Mammary epithelial cell (primary cell): ENCODE measurements around the gene JADE3.

Source experiments
- EZH2 ChIP-seq: IDR thresholded peaks from 2 replicates; pipeline ENCODE4 v1.6.1; 2012; ENCODE audit warnings: low read length, inconsistent platforms, borderline replicate concordance
- TF ChIP-seq, protein P1 (sequence below), 2 donors: IDR thresholded peaks in 1 of 2; conservative IDR thresholded peaks in 1 of 2; 2 replicates each; pipeline ENCODE4 v1.5.1; 2011 to 2012; ENCODE audit warnings: inconsistent platforms in 2 of 2, low read length in 2 of 2, mild to moderate bottlenecking in 2 of 2, control low read depth in 1 of 2, low read depth in 1 of 2; ENCODE audit not compliant: insufficient read depth in 1 of 2; ENCODE audit errors: extremely low read depth in 1 of 2

DNA sequence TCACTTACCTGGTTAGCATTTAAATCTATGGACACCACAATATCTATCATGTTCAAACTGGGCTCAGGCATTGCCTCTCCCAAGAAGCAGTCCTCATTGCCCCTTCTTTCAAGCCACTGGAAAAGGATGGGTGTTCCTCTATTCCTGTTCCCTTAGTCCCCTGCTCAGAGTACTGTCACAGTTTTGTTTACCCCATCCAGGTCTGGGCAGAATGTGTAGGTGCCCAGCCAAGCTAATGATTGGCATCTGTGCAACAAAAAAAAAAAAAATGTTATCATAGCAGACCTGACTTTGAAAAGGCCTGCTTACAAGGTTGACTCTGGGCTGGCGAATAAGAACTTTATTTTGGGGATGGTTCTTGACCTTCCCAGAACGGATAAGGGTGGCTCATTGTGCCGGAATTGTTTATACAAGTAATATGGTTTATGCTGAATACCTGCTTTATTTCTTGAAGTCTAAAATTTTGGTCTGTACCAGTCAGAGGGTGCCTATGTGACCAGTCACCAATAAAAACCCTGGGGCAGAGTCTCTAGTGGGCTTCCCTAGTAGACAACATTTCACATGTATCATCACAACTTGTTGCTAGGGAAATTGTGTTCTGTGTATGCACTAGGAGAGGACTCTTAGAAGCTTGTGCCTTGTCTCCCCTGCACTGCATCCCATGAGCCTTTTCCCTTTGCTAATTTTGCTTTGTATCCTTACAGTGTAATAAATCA, 47.9 kb downstream of the JADE3 start:
- TF ChIP-seq, protein P1, sequence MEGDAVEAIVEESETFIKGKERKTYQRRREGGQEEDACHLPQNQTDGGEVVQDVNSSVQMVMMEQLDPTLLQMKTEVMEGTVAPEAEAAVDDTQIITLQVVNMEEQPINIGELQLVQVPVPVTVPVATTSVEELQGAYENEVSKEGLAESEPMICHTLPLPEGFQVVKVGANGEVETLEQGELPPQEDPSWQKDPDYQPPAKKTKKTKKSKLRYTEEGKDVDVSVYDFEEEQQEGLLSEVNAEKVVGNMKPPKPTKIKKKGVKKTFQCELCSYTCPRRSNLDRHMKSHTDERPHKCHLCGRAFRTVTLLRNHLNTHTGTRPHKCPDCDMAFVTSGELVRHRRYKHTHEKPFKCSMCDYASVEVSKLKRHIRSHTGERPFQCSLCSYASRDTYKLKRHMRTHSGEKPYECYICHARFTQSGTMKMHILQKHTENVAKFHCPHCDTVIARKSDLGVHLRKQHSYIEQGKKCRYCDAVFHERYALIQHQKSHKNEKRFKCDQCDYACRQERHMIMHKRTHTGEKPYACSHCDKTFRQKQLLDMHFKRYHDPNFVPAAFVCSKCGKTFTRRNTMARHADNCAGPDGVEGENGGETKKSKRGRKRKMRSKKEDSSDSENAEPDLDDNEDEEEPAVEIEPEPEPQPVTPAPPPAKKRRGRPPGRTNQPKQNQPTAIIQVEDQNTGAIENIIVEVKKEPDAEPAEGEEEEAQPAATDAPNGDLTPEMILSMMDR (conservative IDR thresholded peaks at IDR 0.05 in 1 of 2, IDR thresholded peaks at IDR 0.05 in 1 of 2; ENCODE audit: extremely low read depth in 1 of 2, insufficient read depth in 1 of 2, low read depth in 1 of 2, low read length in 2 of 2), result no peak
- TF ChIP-seq EZH2, result no peak
